Kidney epithelial cell (primary cell): ENCODE results near the gene MTMR3. TPM values are rescaled to one million over a fixed set of nuclear protein-coding genes. Genes with fewer than 3 reads are reported as not detected.

Experiments
- DNase-seq: peaks from one replicate; pipeline ENCODE4 v3.0.0-alpha.2; 2010; ENCODE audit warnings: low read depth
- H3K27me3 ChIP-seq: 2 replicates; pipeline ENCODE4 v1.6.0; 2011; ENCODE audit warnings: low read length; ENCODE audit not compliant: control insufficient read depth, insufficient read depth
- H3K36me3 ChIP-seq: 2 replicates; pipeline ENCODE4 v1.5.1; 2011; ENCODE audit warnings: low read length; ENCODE audit not compliant: control insufficient read depth, insufficient read depth
- H3K4me3 ChIP-seq: 2 replicates; pipeline ENCODE4 v1.5.1; 2011; ENCODE audit warnings: low read depth, mild to moderate bottlenecking, control low read depth, low read length
- total RNA-seq: library from RNA; depleted of rRNA; stranded (reverse); fragments of >200 nt; gene quantifications from 2 replicates; pipeline ENCODE4 v1.2.3, GENCODE V29; 2015
- TF ChIP-seq, protein P1 (sequence below): IDR thresholded peaks from 2 replicates; pipeline ENCODE4 v1.5.1; 2011; ENCODE audit warnings: mild to moderate bottlenecking, moderate library complexity, low read length, control low read depth, inconsistent platforms; ENCODE audit not compliant: insufficient read depth, poor library complexity, severe bottlenecking

Gene MTMR3
- total RNA-seq, 1 donor from 2014 or later = 31.9 TPM

DNA sequence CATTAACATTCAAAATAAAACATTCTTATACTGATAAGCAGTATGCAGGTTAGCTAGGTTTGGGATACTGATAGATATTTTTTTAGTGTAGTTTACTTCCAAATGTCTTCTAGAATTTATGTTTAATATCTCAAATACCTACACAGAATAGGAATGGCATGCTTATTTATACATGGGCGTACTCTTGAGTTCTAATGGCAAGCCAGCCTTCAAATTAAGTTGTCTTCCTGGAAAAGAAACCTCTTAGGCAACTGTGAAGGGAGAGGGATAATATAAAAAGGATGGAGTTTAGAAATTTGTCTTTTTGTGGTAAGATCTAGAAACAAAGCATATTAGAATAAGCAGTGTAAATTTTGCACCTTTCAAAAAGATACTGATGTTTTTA lies 65.4 kb downstream of the MTMR3 start:
- Histone ChIP-seq H3K4me3 (no peak overlapping the region), H3K36me3 (no peaks in the 10 kb centered on the region), H3K27me3 (no peaks in the 10 kb centered on the region)
- TF ChIP-seq, protein P1, sequence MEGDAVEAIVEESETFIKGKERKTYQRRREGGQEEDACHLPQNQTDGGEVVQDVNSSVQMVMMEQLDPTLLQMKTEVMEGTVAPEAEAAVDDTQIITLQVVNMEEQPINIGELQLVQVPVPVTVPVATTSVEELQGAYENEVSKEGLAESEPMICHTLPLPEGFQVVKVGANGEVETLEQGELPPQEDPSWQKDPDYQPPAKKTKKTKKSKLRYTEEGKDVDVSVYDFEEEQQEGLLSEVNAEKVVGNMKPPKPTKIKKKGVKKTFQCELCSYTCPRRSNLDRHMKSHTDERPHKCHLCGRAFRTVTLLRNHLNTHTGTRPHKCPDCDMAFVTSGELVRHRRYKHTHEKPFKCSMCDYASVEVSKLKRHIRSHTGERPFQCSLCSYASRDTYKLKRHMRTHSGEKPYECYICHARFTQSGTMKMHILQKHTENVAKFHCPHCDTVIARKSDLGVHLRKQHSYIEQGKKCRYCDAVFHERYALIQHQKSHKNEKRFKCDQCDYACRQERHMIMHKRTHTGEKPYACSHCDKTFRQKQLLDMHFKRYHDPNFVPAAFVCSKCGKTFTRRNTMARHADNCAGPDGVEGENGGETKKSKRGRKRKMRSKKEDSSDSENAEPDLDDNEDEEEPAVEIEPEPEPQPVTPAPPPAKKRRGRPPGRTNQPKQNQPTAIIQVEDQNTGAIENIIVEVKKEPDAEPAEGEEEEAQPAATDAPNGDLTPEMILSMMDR = no peak
- DNase-seq = no peak

DNA sequence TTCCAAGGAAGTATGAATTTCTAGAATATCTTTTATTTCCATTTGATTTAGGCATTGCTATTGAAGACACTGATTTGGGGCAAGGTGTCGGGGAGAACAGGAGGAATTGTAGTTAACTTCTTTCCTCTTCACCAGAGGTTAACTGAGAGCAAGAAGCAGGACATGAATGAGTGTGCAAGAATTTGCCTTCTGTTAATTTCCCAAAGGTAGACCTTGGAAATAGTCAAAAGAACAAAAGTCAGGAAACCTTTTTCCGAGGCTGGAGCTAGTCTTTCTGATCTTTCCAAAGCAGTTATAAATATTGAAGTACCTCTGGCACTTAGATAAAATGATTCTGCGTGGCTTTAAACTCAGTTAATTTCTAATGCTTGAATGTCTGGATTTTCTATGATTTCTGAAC lies 66.9 kb downstream of the MTMR3 start:
- Histone ChIP-seq H3K27me3 (no peaks in the 10 kb centered on the region), H3K36me3 (no peaks in the 10 kb centered on the region), H3K4me3 (no peak overlapping the region)
- TF ChIP-seq, protein P1 = no peak
- DNase-seq = no peak

DNA sequence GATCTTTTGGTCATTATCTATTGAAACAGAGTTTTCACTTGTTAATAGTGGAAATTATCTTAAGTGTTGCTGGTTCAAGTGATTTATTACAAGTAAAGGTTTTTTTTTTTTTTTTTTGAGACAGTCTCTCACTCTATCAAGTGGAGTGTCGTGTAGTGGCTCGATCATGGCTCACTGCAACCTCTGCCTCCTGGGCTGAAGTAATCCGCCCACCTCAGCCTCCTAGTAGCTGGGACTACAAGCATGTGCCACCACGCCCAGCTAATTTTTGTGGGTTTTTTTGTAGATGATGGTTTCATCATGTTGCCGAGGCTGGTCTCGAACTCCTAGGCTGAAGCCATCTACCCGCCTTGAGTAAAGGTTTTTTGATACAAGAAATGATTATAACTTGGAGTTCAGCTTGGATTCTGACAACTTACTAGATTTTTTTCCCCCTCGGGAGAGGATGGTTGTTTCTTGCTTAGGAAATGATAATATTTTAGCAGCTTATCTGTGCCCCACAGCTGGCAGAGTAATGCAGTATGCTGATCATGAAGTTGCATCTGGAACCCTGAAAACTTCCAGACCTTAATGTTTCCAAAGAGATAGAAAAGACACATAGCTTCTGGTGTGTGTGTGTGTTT lies 68.9 kb downstream of the MTMR3 start:
- H3K27me3 ChIP-seq = no peaks in the 10 kb centered on the region
- H3K36me3 ChIP-seq = no peaks in the 10 kb centered on the region
- H3K4me3 ChIP-seq = no peak overlapping the region
- no peak for DNase-seq
- TF ChIP-seq, protein P1 = no peak

DNA sequence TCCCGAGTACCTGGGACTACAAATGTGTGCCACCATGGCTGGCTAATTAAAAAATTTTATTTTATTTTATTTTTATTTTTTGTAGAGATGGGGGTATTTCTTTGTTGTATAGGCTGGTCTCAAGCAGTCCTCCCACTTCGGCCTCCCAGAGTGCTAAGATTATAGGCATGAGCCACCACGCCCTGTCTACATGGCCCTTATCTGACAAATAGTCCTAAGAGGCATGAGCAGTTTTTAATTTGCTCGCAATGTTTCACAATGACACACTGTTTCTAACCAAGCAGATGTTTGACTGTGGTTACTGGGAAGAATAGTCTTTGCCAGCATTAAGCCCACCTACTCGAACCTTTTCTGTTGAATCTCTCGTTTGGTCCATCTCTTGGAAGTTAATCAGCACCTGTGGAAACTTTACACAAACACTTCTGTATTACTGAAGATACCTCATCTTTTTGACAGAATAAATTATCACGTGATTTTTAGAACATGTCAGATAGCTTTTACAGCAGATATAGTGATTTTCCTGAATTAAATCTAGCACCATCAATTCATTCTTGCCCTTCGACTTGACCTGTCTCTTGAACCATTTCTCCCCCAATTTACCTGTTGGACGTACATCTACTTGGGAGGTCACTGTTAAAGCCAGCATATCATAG lies 71.4 kb downstream of the MTMR3 start:
- H3K27me3 ChIP-seq = no peaks in the 10 kb centered on the region
- TF ChIP-seq, protein P1 = no peak
- no peak overlapping the region for H3K4me3 ChIP-seq
- H3K36me3 ChIP-seq = no peaks in the 10 kb centered on the region
- DNase-seq = no peak

DNA sequence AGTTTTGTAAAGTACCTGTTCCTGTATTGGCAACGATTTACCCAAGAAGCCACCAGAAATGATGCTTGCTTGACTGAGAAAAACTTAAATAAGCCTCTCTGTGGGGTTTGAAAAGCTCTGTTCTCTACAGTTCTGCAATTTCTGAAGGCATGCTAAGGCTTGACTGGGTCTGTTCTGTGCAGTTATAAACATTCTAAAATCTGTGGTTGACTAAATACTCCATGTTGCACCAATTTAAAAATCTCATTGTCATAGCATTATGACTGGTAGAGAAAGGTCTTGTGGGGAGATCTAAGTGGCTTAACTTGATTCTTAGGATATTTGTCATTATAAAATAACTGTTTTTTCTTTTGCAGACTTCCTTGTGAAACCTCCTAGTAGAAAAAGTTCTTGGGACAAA lies 73.7 kb downstream of the MTMR3 start:
- no peak for DNase-seq
- TF ChIP-seq, protein P1 = no peak
- Histone ChIP-seq H3K4me3 (no peak overlapping the region), H3K27me3 (no peaks in the 10 kb centered on the region), H3K36me3 (no peaks in the 10 kb centered on the region)

DNA sequence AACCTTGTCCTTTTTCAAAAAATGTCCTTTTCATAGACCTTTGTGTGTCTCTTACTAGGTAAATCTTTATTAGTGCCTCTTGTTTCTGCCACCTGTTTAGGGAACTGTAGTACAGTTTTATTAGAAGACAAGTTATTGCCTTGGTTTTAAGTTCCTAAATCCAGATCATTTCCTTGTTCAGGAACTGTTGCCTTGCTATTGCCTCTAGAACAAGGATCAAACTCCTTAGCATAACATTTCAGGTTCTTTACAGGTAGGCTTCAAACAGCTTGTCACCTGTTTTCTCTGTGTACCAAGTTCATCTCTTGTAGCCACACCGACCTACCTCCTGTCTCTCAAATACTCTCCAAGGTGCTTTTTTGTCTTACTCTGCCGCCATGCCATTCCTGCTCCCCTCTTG lies 75.2 kb downstream of the MTMR3 start:
- TF ChIP-seq, protein P1 = no peak
- Histone ChIP-seq H3K27me3 (no peaks in the 10 kb centered on the region), H3K36me3 (no peaks in the 10 kb centered on the region), H3K4me3 (no peak overlapping the region)
- DNase-seq = no peak
